HG03342 (cell line): ENCODE measurements around the gene POLR1F.

Experiments
- ATAC-seq: cut with Tn5 transposase; IDR thresholded peaks from one replicate; pipeline ENCODE4 v1.9.1; 2021; ENCODE audit warnings: mild to moderate bottlenecking, moderate library complexity; ENCODE audit not compliant: unreplicated experiment

The POLR1F gene

DNA sequence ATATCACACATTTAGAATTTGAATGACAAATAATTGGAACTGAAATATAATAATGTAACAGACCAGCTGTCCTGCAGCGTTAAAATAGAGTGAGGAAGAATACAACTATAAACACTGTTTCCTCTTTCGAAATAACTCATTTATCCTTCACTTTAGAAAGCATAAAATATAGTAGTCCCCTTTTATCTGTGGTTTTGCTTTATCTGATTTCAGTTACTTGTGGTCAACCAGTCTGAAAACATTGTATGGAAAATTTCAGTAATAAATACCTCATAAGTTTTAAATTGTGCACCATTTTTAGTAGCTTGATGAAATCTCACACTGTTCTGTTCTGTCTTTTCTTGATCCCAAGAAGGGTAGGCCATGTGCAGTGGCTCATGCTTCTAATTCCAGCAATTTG lies 31.7 kb downstream of the POLR1F start:
- peak; percentile 64 for ATAC-seq

DNA sequence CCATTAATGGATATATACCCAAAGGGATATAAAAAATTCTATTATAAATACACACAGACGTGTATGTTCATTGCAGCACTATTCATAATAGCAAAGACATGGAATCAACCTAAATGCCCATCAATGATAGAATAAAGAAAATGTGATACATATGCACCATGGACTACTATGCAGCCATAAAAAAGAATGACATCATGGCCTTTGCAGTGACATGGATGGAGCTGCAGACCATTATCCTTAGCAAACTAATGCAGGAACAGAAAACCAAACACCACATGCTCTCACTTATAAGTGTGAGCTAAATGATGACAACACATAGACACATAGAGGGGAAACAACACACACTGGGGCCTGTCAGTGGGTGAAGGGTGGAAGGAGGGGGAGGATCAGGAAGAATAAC lies 33.0 kb downstream of the POLR1F start:
- ATAC-seq: no peak

DNA sequence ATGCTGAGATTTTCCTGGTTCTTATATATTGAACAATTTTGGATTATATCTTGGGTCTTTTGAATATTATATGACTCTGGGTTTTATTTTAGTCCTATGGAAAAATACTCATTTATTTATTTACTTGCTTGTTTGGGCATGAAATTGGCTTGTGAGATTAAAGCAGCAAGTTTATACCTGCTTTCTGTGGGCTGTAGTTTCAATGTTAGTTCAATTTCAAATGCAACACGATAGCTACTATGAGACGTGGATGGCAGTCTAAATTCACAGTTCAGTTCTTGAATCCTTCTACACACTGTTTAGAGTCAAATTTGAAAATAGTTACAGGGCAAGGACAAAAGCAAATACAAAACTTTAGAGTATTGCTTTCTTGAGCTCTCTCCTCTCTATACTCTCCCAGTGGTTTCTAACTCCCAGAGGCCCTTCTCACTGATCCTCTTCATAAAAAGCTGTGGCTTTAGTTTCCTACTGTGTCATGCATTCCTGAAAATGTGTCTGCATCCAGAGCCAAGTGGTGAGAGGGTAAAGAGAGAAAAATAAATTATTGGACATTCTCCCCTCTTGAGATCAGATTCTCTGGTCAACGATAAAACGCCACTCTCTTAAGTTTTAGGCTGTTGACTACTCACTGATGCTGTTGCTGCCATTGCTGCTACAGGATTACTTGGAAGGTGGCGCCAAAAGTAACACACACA lies 34.4 kb downstream of the POLR1F start:
- no peak for ATAC-seq

DNA sequence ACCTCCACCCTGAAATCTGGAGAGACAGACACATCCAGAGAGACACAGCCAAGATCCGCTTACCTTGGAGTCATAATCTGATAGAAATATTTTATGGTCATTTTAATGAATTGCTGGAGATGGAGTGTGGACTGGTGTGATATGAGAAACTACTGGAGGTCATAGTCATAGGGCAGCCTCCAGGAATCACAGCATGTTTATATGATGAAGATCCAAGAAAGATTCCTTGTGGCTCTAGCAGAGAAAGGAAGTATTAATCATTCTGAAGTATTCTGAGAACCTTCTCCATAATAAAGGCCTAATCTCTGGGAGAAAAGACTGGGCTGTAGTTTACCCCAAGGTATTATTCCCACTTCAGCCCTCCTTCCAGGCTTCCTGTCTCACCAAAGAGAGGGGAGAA lies 38.0 kb downstream of the POLR1F start:
- ATAC-seq: no peak

DNA sequence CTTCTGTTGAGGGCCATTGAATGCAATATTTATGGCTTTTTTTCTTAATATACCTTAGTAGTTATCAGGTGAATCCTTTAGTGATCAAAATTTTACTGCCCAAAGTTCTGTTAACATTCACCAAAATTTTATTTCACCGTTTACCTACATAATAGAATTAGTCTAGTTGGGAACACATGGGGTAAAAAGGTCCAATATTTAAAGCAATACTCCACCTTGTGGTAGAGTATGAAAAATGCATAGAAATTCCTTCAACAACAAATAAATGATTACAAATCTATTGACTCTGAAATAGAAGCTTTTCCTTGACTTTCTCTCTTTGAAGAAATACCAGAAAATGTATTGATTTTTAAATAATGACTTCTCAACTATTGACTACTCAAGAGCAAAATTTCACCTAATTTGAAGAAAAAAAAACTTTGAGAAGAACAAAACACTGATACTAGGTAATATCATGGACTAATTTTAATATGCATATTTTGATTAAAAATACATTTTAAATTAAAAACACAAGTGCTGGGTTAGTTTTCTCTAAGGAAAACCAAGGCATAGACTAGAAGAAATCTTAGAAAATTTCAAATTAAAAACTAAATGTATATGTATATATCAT lies 43.3 kb downstream of the POLR1F start:
- peak; percentile 41 for ATAC-seq

DNA sequence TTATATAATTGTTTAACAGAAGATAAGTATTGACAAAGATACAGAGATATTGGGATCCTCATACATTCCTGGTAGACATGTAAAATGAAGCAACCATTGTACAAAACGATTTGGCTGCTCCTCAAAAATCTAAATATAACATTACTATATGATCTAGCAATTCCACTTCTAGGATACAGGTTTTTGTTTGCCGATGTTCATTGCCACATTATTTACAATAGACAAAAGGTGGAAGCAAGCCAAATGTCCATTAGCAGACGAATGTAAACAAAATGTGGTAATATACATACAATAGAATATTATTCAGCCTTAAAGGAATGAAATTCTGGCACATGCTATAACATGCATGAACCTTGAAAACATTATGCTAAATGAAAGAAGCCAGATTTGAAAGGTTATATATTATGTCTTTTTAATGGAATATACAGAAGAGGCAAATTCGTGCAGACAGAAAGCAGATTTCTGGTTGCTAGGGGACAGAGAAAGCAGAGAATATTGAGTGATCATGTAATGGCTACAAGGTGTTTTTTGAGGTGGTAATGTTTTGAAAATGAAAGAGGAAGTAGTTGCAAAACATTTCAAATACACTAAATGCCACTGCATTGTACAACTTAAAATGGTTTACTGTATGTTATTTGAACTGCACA lies 44.9 kb downstream of the POLR1F start:
- ATAC-seq: peak; percentile 97

DNA sequence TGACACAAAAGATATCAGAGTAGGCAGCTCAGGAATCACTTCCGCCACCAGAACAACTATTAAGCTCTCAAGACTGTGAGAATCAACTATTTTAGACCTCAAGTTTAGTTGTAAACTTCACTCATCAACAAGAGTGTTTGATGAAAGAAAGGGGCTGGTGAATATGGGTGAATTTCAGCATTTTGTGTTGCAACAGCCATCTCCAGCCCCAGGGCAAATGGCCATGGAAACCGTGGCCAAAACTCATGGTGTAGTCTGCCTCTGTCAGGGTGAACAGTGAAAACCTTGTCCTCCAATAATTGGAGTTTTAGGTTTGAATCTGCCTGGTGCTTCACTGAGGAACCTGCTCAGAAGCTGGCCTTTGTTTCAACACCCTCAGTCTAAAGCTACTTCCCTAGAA lies 60.0 kb downstream of the POLR1F start:
- no peak for ATAC-seq
